IMR-90 (cell line): ENCODE measurements around the gene CD44. TPM values are rescaled to one million over a fixed set of nuclear protein-coding genes. Genes with fewer than 3 reads are reported as not detected.

Experiments used
- ATAC-seq: fragments of 200-7000 bp; cut with Tn5 transposase; 2 replicates; pipeline ENCODE4 v1.9.1; 2020; ENCODE audit warnings: low read depth, mild to moderate bottlenecking, moderate library complexity
- BruUV-seq: library from RNA; stranded (reverse); fragments of 400-500 nt; replicated peaks from 2 replicates; lab custom pipeline; 2021; lab: Mats Ljungman, UMichigan
- CTCF ChIA-PET: fragments of 300-600 bp; formaldehyde crosslinking; extraction: SDS; loops from one replicate; lab custom pipeline; 2021; ENCODE audit warnings: antibody characterized with exemption; lab: Yijun Ruan, JAX
- POLR2A ChIA-PET: fragments of 300-600 bp; sonication (Branson Sonifier 250); formaldehyde crosslinking; loops from one replicate; lab custom pipeline; 2022; ENCODE audit warnings: antibody characterized with exemption; ENCODE audit not compliant: unreplicated experiment; lab: Charles Lee
- DNase-seq: peaks from one replicate; pipeline ENCODE4 v3.0.0; 2013
- H2AFZ ChIP-seq: replicated peaks from 2 replicates; pipeline ENCODE3; 2013; ENCODE audit warnings: low read length, mild to moderate bottlenecking; ENCODE audit not compliant: poor library complexity
- H2AK5ac ChIP-seq: 2 replicates; pipeline ENCODE4 v1.6.1; 2013; ENCODE audit warnings: low read depth, low read length, inconsistent platforms
- H2AK9ac ChIP-seq: replicated peaks from 2 replicates; pipeline ENCODE3; 2013; ENCODE audit warnings: mild to moderate bottlenecking, low read depth, low read length, moderate library complexity; ENCODE audit not compliant: poor library complexity
- H2BK120ac ChIP-seq: 2 replicates; pipeline ENCODE4 v1.6.1; 2013; ENCODE audit warnings: low read depth, low read length, inconsistent platforms
- H2BK15ac ChIP-seq: 3 replicates; pipeline ENCODE4 v1.6.1; 2013; ENCODE audit warnings: low read depth, low read length, inconsistent platforms
- H2BK20ac ChIP-seq: 2 replicates; pipeline ENCODE4 v1.6.1; 2013; ENCODE audit warnings: low read depth, mild to moderate bottlenecking, inconsistent platforms, low read length, moderate library complexity
- H2BK5ac ChIP-seq: 2 replicates; pipeline ENCODE4 v1.6.1; 2013; ENCODE audit warnings: mild to moderate bottlenecking, low read depth, low read length, inconsistent platforms; ENCODE audit not compliant: poor library complexity, severe bottlenecking
- H3K14ac ChIP-seq: replicated peaks from 2 replicates; pipeline ENCODE4 v1.6.1; 2013; ENCODE audit warnings: low read depth, low read length, inconsistent platforms
- H3K18ac ChIP-seq: 2 replicates; pipeline ENCODE4 v1.6.1; 2013; ENCODE audit warnings: low read depth, low read length, control low read depth
- H3K23ac ChIP-seq: 2 replicates; pipeline ENCODE4 v1.6.1; 2013; ENCODE audit warnings: low read depth, low read length, inconsistent platforms
- H3K27ac ChIP-seq: 2 replicates; pipeline ENCODE4 v1.5.1; 2013; ENCODE audit warnings: mild to moderate bottlenecking, control low read depth, low read length; ENCODE audit not compliant: insufficient read depth
- H3K27me3 ChIP-seq: 2 replicates; pipeline ENCODE4 v1.6.1; 2013; ENCODE audit warnings: low read length; ENCODE audit not compliant: control insufficient read depth, insufficient read depth
- H3K36me3 ChIP-seq: 2 replicates; pipeline ENCODE4 v1.6.1; 2013; ENCODE audit warnings: low read length, mixed read lengths; ENCODE audit not compliant: control insufficient read depth, insufficient read depth
- H3K4ac ChIP-seq: 2 replicates; pipeline ENCODE4 v1.6.1; 2013; ENCODE audit warnings: low read depth, low read length, inconsistent platforms
- H3K4me1 ChIP-seq: 2 replicates; pipeline ENCODE4 v1.6.1; 2013; ENCODE audit warnings: low read length, mixed read lengths; ENCODE audit not compliant: control insufficient read depth, insufficient read depth
- H3K4me2 ChIP-seq: 2 replicates; pipeline ENCODE4 v1.6.1; 2013; ENCODE audit warnings: low read depth, mild to moderate bottlenecking, control low read depth, low read length, moderate library complexity
- H3K4me3 ChIP-seq: 2 replicates; pipeline ENCODE4 v1.5.1; 2013; ENCODE audit warnings: low read depth, mild to moderate bottlenecking, control low read depth, low read length, moderate library complexity; ENCODE audit not compliant: insufficient read depth
- H3K56ac ChIP-seq: 2 replicates; pipeline ENCODE4 v1.6.1; 2013; ENCODE audit warnings: low read length, inconsistent platforms; ENCODE audit not compliant: insufficient read depth; ENCODE audit errors: extremely low read depth
- H3K79me1 ChIP-seq, 2 experiments: 2 replicates each; pipeline ENCODE4 v1.6.1; 2013; ENCODE audit warnings: low read length in 2 of 2, inconsistent platforms in 1 of 2, low read depth in 1 of 2
- H3K9ac ChIP-seq: 2 replicates; pipeline ENCODE4 v1.6.1; 2013; ENCODE audit warnings: low read depth, low read length, control low read depth
- H3K9me1 ChIP-seq: 2 replicates; pipeline ENCODE4 v1.6.1; 2013; ENCODE audit warnings: low read length, inconsistent platforms; ENCODE audit not compliant: insufficient read depth
- H3K9me3 ChIP-seq: 2 replicates; pipeline ENCODE4 v1.6.1; 2013; ENCODE audit warnings: low read length; ENCODE audit not compliant: control insufficient read depth, insufficient read depth
- H4K20me1 ChIP-seq: 2 replicates; pipeline ENCODE4 v1.6.1; 2013; ENCODE audit warnings: low read length, inconsistent platforms; ENCODE audit not compliant: insufficient read depth
- H4K5ac ChIP-seq: 2 replicates; pipeline ENCODE4 v1.6.1; 2013; ENCODE audit warnings: mild to moderate bottlenecking, low read depth, low read length, control low read depth
- H4K8ac ChIP-seq, 2 experiments: 2 replicates each; pipeline ENCODE4 v1.6.1; 2013; ENCODE audit warnings: low read depth in 2 of 2, low read length in 2 of 2, control low read depth in 1 of 2, inconsistent platforms in 1 of 2
- H4K91ac ChIP-seq: 2 replicates; pipeline ENCODE4 v1.6.1; 2013; ENCODE audit warnings: low read depth, low read length, inconsistent platforms; ENCODE audit not compliant: insufficient read depth
- BHLHE40 ChIP-seq: fragments of 150-350 bp; IDR thresholded peaks from 2 replicates; pipeline ENCODE4 v1.6.1; 2016; ENCODE audit warnings: mild to moderate bottlenecking, low read depth, low read length
- CEBPB ChIP-seq: IDR thresholded peaks from 2 replicates; pipeline ENCODE4 v1.6.1; 2012; ENCODE audit warnings: low read depth, low read length, improper control_type of control experiment
- FOS ChIP-seq: fragments of 150-350 bp; IDR thresholded peaks from 2 replicates; pipeline ENCODE4 v1.6.1; 2016; ENCODE audit warnings: low read depth, low read length
- MAZ ChIP-seq: IDR thresholded peaks from 2 replicates; pipeline ENCODE4 v1.6.1; 2012; ENCODE audit warnings: low read depth, mild to moderate bottlenecking, low read length, improper control_type of control experiment, moderate library complexity, borderline replicate concordance
- MXI1 ChIP-seq: IDR thresholded peaks from 2 replicates; pipeline ENCODE4 v1.6.1; 2012; ENCODE audit warnings: low read depth, mild to moderate bottlenecking, low read length, moderate library complexity, borderline replicate concordance
- NFE2L2 ChIP-seq: fragments of 150-350 bp; IDR thresholded peaks from 2 replicates; pipeline ENCODE4 v1.6.1; 2016; ENCODE audit warnings: low read depth, mild to moderate bottlenecking, low read length
- POLR2A ChIP-seq: IDR thresholded peaks from 2 replicates; pipeline ENCODE4 v1.6.1; 2012; ENCODE audit warnings: mild to moderate bottlenecking, low read depth, low read length
- RCOR1 ChIP-seq: IDR thresholded peaks from 2 replicates; pipeline ENCODE4 v1.6.1; 2012; ENCODE audit warnings: mild to moderate bottlenecking, low read length, improper control_type of control experiment; ENCODE audit not compliant: insufficient replicate concordance
- RFX5 ChIP-seq: IDR thresholded peaks from 2 replicates; pipeline ENCODE4 v1.8.0; 2012; ENCODE audit warnings: low read depth, mild to moderate bottlenecking, low read length, moderate library complexity
- SMC3 ChIP-seq: fragments of 150-350 bp; IDR thresholded peaks from 2 replicates; pipeline ENCODE4 v1.6.1; 2016; ENCODE audit warnings: low read depth, mild to moderate bottlenecking, antibody characterized with exemption, low read length, moderate library complexity
- USF2 ChIP-seq: fragments of 150-350 bp; IDR thresholded peaks from 2 replicates; pipeline ENCODE4 v1.6.1; 2017; ENCODE audit warnings: mild to moderate bottlenecking, antibody characterized with exemption, low read length, low read depth
- WGBS, 2 experiments: methylation state at CpG; one replicate each; pipeline versions ENCODE4 v1.1.5 to v1.1.7; 2013; ENCODE audit warnings: missing lambda C conversion rate in 2 of 2; ENCODE audit not compliant: insufficient read length in 1 of 2; ENCODE audit errors: extremely low coverage in 2 of 2; 5-methylcytosine and 5-hydroxymethylcytosine counted together
- dilution Hi-C: fragments of 300-500 bp; cut with HindIII; formaldehyde crosslinking; loops from one replicate; pipeline ENCODE4 v1.14.3; 2018; ENCODE audit warnings: low sequenced_read_pairs; ENCODE audit not compliant: unreplicated experiment
- in situ Hi-C: fragments of 300-500 bp; cut with MboI; formaldehyde crosslinking; loops from 3 replicates; pipeline ENCODE4 v1.14.3; 2019; ENCODE audit warnings: low sequenced_read_pairs, inconsistent platforms, mixed read lengths
- intact Hi-C: fragments of 100-400 bp; cut with micrococcal nuclease; formaldehyde crosslinking; loops from 2 replicates; pipeline ENCODE4 v1.10.0; 2022
- polyA plus RNA-seq, 3 experiments: library from polyadenylated mRNA; depleted of rRNA; stranded (reverse); fragments of >200 nt; gene quantifications; 2 replicates each; pipeline ENCODE4 v1.2.3, GENCODE V29; 2012; ENCODE audit warnings: low replicate concordance in 1 of 3
- total RNA-seq: library from RNA; depleted of rRNA; stranded (reverse); fragments of >200 nt; gene quantifications from 2 replicates; pipeline ENCODE4 v1.2.3, GENCODE V29; 2012

CD44 gene
- total and polyA plus RNA-seq, 2 of the 4 experiments (the other 2 are of a cell fraction), result 357 to 947 TPM

- CTCF ChIA-PET, result interaction anchor here (0.6 kb wide), 1 partner anchor 75 kb away, joined by 3 read pairs; no protein-coding TSS in a partner anchor
- Histone ChIP-seq H3K56ac (no peak overlapping the region), H3K4me1 (no peaks in the 10 kb centered on the region), H4K5ac (no peak overlapping the region), H4K91ac (no peak overlapping the region), H3K9ac (no peak overlapping the region), H3K14ac (no peak overlapping the region), H2AK5ac (no peak overlapping the region), H2BK120ac (no peak overlapping the region), H3K36me3 (peaks cover 48% of the 10 kb centered on the region), H2AFZ (no peak overlapping the region), H3K4ac (no peak overlapping the region), H3K79me1 (peaks cover 41 to 75% of the 10 kb centered on the region in 2 experiments), H3K18ac (no peak overlapping the region), H3K4me2 (no peak overlapping the region), H3K4me3 (no peak overlapping the region), H2BK15ac (no peak overlapping the region), H3K9me3 (no peaks in the 10 kb centered on the region), H3K27me3 (no peaks in the 10 kb centered on the region), H3K9me1 (peaks cover 6% of the 10 kb centered on the region), H3K27ac (no peak overlapping the region), H3K23ac (no peak overlapping the region), H2BK20ac (no peak overlapping the region), H4K20me1 (peaks cover 17% of the 10 kb centered on the region; the same call in 1 of the 2 replicates), H2BK5ac (no peak overlapping the region), H2AK9ac (no peak overlapping the region), H4K8ac (no peak overlapping the region)
- 100% methylated on average over 2 of the region's 7 CpGs; no CpG with 5 or more reads in 1 of the 2 experiments for WGBS, 2 experiments
- no TSS peak for BruUV-seq
- POLR2A ChIA-PET, result no interaction called here
- dilution Hi-C loops (no loop called here), intact Hi-C loops (no loop called here), in situ Hi-C loops (no loop called here)
- TF ChIP-seq CEBPB (no peak), RFX5 (no peak), NFE2L2 (no peak), POLR2A (no peak), USF2 (no peak), BHLHE40 (no peak), RCOR1 (no peak), MAZ (no peak), SMC3 (no peak), FOS (no peak), MXI1 (no peak)
- DNase-seq (no peak), ATAC-seq (no peak; the same call in 1 of the 2 replicates)
These were observed 61.9 kb downstream of the CD44 start for GRCh38 chr11:35200811-35201341.
